Erythroblast (primary cell): ENCODE measurements around the gene HRH3.

Source experiments
- GATA1 ChIP-seq: IDR thresholded peaks from 2 replicates; pipeline ENCODE4 v1.6.1; 2011; ENCODE audit warnings: low read depth, mild to moderate bottlenecking, control low read depth, low read length, moderate library complexity
- POLR2A ChIP-seq: IDR thresholded peaks from 2 replicates; pipeline ENCODE4 v1.6.1; 2011; ENCODE audit warnings: mild to moderate bottlenecking, low read length

- no peak for TF ChIP-seq POLR2A
- no peak for TF ChIP-seq GATA1
These were observed 19.3 kb upstream of the HRH3 start for GRCh38 chr20:62239278-62239879.
